Activated T-cell treated with anti-CD3 and anti-CD28 coated beads, Interleukin-2, amount 50 U/mL, for 48 hours (primary cell): Measurements from ENCODE around the gene MAPK12.

Source experiments
- DNase-seq, 2 experiments: peaks; one replicate each; pipeline ENCODE4 v3.0.0-alpha.2; 2020

MAPK12 gene

GRCh38 chr22:50250555-50251476 lies 10.7 kb downstream of the MAPK12 start, which contains the start of gene HDAC10:
Gene HDAC10, minus strand, starts transcription at chr22:50251265. Its CDS starts 233 bp downstream, at chr22:50251032.
- DNase-seq: peak; percentile 86 to 91

DNA sequence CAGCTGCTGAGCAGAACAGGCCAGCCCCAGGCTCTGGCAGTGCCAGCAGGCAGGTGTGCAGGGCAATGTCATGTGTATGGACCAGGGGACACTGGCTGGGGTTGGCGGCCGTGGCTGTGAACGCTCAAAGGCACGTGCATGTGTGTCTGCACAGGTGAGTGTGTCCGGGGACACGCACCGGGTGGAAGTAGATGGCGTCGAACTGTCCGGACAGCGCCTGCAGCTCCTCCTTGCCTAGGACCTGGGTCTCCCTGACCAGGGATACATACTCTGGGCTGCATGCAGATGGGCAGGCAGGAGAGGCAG lies 11.3 kb downstream of the MAPK12 start:
- no peak for DNase-seq

GRCh38 chr22:50249341-50250248 lies 11.9 kb downstream of the MAPK12 start:
- no peak for DNase-seq

DNA sequence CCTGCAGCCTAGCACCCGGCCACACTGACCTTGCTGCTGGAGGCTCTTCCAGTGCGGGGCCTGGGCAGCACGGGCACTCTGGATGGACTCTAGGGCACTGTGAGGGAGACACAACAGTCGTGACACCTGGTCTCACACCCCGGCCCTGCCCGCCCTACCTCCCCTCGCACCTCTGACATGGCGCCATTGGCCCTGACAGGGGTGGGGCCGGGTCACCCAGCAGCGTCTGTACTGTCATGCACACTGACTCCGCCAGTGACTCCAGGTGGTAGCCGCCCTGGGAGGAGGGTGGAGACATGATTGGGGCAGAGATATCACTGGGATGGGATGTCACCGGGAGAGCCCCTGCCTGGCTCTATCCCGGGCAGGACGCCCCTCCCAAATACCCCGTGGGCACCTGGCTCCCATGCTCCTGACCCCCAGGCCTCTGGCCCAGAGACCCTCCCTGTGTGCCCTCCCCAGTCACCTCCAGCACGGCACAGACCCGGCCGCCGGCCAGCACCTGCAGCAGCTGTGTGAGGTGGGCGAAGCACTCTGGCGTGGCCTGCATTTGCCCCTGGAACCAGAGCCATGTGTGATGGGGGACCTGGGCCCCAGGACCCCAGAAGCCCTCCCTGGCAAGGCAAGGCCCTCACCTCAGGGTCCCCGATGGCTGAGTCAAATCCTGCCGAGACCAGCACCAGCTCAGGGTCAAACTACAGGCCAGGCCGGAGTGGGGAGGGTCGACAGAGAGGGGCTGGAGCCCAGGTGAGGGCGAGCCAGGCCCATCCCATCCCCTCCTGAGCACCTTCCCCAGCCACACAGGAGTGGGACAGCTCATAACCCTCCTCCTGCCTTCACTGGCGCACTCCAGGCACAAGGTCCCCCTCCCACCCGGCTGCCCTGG lies 13.0 kb downstream of the MAPK12 start:
- no peak for DNase-seq

DNA sequence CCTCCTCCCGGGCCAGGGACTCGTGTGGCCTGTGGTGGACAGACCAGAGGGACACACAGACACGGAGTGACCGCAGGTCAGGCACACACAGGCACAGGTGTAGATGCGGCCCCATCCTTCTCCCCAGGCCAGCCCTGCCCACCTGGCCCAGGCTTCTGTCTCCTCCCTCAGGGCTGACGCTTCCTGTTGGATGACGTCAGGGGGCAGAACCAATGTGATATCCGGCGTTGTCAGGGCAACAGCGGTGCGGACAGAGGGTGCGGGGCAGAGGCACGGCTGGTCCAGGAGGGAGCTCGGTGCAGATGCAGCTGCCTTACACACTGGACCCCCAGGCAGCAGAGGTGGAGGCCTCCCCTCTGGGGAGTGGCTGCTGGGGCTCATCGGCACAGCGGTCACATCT lies 13.7 kb downstream of the MAPK12 start:
- DNase-seq: peak; percentile 54 to 60

GRCh38 chr22:50246242-50247175 lies 15.0 kb downstream of the MAPK12 start:
- DNase-seq: no peak

- peak in 1 of 2 experiments; percentile 46 for DNase-seq
These were observed 16.0 kb downstream of the MAPK12 start for GRCh38 chr22:50245214-50246072.

- DNase-seq: peak; percentile 94 to 95
These were observed 16.9 kb downstream of the MAPK12 start, which contains the start of gene TUBGCP6 for GRCh38 chr22:50244420-50245213. Gene TUBGCP6, minus strand, starts transcription at chr22:50245023. Its CDS starts 564 bp downstream, at chr22:50244459.

- no peak for DNase-seq
These were observed 17.6 kb downstream of the MAPK12 start for GRCh38 chr22:50243685-50244419.

- DNase-seq: no peak
These were observed 19.0 kb downstream of the MAPK12 start for GRCh38 chr22:50242406-50242949.

DNA sequence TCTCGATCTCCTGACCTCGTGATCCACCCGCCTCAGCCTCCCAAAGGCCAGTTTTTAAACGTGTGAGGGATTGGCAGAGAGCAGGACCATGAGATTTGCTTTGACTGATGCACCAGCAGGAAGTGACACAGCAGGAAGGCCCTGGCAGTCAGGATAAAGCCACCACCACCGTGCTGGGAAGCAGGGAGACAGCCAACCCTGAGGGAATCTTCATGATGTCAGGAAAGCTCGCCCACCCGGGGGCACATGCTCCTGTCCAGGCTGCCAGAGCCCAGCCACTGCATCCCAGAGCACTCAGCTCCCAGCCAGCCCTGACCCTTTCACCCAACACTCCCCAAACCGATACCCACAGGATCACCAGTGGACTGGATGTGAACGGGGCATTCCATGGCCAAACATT lies 22.7 kb downstream of the MAPK12 start:
- DNase-seq: no peak

- no peak for DNase-seq
These were observed 24.6 kb downstream of the MAPK12 start for GRCh38 chr22:50236731-50237409.

DNA sequence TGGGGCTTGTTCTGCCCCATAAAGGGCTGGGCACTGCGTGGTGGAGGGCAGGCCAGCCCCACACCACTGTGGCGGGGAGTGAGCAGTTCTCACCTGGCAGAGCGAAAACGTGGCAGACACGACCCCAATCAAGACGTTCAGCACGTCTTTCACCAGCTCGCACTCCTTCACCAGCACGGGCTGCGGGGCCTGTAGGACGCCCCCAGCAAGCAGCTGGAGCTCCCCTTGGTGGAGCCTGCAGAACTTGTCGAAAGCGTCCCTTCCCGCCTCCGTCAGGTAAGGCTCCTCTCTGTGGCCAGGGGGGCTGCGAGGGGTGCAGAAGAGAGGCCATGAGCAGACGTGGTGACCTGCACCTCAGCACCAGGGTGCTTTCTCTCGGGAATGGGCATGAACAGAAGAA lies 28.3 kb downstream of the MAPK12 start:
- DNase-seq: no peak

GRCh38 chr22:50232481-50233151 lies 28.9 kb downstream of the MAPK12 start:
- no peak for DNase-seq

GRCh38 chr22:50229370-50229769 lies 32.1 kb downstream of the MAPK12 start:
- no peak for DNase-seq

- no peak for DNase-seq
These were observed 33.1 kb downstream of the MAPK12 start for GRCh38 chr22:50228366-50228765.

DNA sequence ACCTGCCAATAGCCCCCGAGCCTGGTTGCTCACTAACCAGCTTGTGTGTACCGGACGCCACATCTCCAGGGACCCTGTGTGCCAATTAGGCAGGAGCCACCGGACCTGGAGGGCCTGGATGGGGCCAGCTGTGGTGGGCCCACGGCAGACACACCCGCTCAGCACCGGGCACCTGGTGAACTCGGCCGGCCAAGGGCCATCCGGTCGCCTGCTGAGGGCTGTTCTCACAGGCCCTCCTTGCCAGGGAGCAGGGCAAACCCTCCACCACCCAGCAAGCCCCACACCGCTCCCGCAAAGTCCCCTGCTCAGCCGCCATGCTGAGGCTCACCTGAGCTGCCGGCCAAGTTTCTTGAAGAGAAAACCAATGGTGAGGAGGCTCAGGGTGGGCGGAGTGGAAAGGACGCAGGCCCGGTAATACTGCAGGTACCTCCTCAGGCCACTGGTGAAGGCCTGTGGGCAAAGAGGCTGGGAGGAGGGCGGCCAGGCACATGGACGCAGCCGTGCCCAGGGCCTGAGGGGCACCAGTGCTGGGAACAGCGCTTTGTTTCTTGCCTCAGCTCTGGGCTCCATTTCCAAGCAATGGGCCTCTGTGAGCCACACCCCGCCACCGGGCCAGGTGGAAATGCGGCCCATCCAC lies 33.8 kb downstream of the MAPK12 start:
- DNase-seq: no peak
